NT2/D1 (cell line): ENCODE measurements around the gene KLHL29.

ENCODE experiments used
- YY1 ChIP-seq: IDR thresholded peaks from 2 replicates; pipeline ENCODE4 v1.6.1; 2011; ENCODE audit not compliant: insufficient read length, insufficient read depth
- ZNF274 ChIP-seq: IDR thresholded peaks from 2 replicates; pipeline ENCODE4 v1.6.1; 2011; ENCODE audit warnings: mild to moderate bottlenecking, low read depth, low read length

GRCh38 chr2:23694058-23695045, 309.4 kb downstream of the KLHL29 start:
- TF ChIP-seq ZNF274: no peak
- no peak for TF ChIP-seq YY1
